Activated CD8-positive, alpha-beta memory T cell treated with anti-CD3 and anti-CD28 coated beads, Interleukin-2, amount 50 U/mL, for 1 hour (primary cell): ENCODE measurements around the gene ADAT3.

Experiments used
- DNase-seq: peaks from one replicate; pipeline ENCODE4 v3.0.0-alpha.2; 2020; ENCODE audit errors: extremely low read depth

ADAT3 gene

GRCh38 chr19:1938071-1938470 is 32.9 kb downstream of the ADAT3 start:
- no peak for DNase-seq

GRCh38 chr19:1941146-1942077 is 36.2 kb downstream of the ADAT3 start, which contains the start of gene CSNK1G2:
TSS of gene CSNK1G2 (plus strand) at chr19:1941172. CDS start at chr19:1969773, 28,601 bp downstream.
- no peak for DNase-seq

GRCh38 chr19:1942078-1942933 is 37.1 kb downstream of the ADAT3 start:
- DNase-seq = peak; percentile 71

GRCh38 chr19:1942934-1943555 is 37.8 kb downstream of the ADAT3 start:
- DNase-seq = no peak

- DNase-seq = no peak
Measured at GRCh38 chr19:1943661-1944087, 38.5 kb downstream of the ADAT3 start.

GRCh38 chr19:1944088-1944915 is 39.1 kb downstream of the ADAT3 start:
- DNase-seq = no peak

GRCh38 chr19:1944916-1945561 is 39.8 kb downstream of the ADAT3 start:
- DNase-seq = no peak

- DNase-seq = no peak
Measured at GRCh38 chr19:1945899-1946298, 40.7 kb downstream of the ADAT3 start.

- DNase-seq = no peak
Measured at GRCh38 chr19:1947651-1948209, 42.5 kb downstream of the ADAT3 start.

GRCh38 chr19:1949304-1950101 is 44.3 kb downstream of the ADAT3 start:
- no peak for DNase-seq

- no peak for DNase-seq
Measured at GRCh38 chr19:1950640-1951039, 45.4 kb downstream of the ADAT3 start.

GRCh38 chr19:1952635-1953034 is 47.4 kb downstream of the ADAT3 start:
- no peak for DNase-seq

- DNase-seq = no peak
Measured at GRCh38 chr19:1953037-1953436, 47.8 kb downstream of the ADAT3 start.

GRCh38 chr19:1953441-1954094 is 48.4 kb downstream of the ADAT3 start:
- no peak for DNase-seq

- no peak for DNase-seq
Measured at GRCh38 chr19:1954532-1954933, 49.3 kb downstream of the ADAT3 start.

- no peak for DNase-seq
Measured at GRCh38 chr19:1955171-1956121, 50.2 kb downstream of the ADAT3 start.

- DNase-seq = no peak
Measured at GRCh38 chr19:1956122-1956494, 50.9 kb downstream of the ADAT3 start.
